ENCODE measurements around the gene RAVER1.

RAVER1 gene

GRCh38 chr19:10317045-10317856, 16.1 kb downstream of the RAVER1 start:
- DNase-seq, result no peak

- DNase-seq, result no peak
Measured at GRCh38 chr19:10316229-10317044, 16.9 kb downstream of the RAVER1 start.

- peak; percentile 95 for DNase-seq
Measured at GRCh38 chr19:10315335-10316214, 17.8 kb downstream of the RAVER1 start, which contains the start of gene FDX2. Gene FDX2 (minus strand): TSS chr19:10316015. CDS start chr19:10315996, 19 bp downstream.

- DNase-seq, result no peak
Measured at GRCh38 chr19:10309423-10309822, 23.9 kb downstream of the RAVER1 start, which contains the start of gene ZGLP1. Gene ZGLP1 (minus strand): TSS chr19:10309815.

- no peak for DNase-seq
Measured at GRCh38 chr19:10306327-10306726, 27.0 kb downstream of the RAVER1 start.

- DNase-seq, result no peak
Measured at GRCh38 chr19:10305139-10305806, 28.1 kb downstream of the RAVER1 start.

- no peak for DNase-seq
Measured at GRCh38 chr19:10299545-10300458, 33.5 kb downstream of the RAVER1 start.

GRCh38 chr19:10295847-10296591, 37.3 kb downstream of the RAVER1 start:
- DNase-seq, result peak; percentile 45

- peak; percentile 32 for DNase-seq
Measured at GRCh38 chr19:10295305-10295846, 38.0 kb downstream of the RAVER1 start.

GRCh38 chr19:10294368-10294697, 39.0 kb downstream of the RAVER1 start:
- DNase-seq, result no peak

GRCh38 chr19:10293637-10294367, 39.5 kb downstream of the RAVER1 start:
- no peak for DNase-seq

GRCh38 chr19:10292789-10293636, 40.3 kb downstream of the RAVER1 start:
- DNase-seq, result no peak

GRCh38 chr19:10292206-10292788, 41.0 kb downstream of the RAVER1 start:
- DNase-seq, result peak; percentile 85

- DNase-seq, result no peak
Measured at GRCh38 chr19:10291554-10292205, 41.6 kb downstream of the RAVER1 start.

GRCh38 chr19:10290876-10291553, 42.3 kb downstream of the RAVER1 start:
- peak; percentile 56 for DNase-seq

GRCh38 chr19:10290357-10290875, 42.9 kb downstream of the RAVER1 start:
- peak; percentile 41 for DNase-seq
